Pancreas (tissue), 10 donors: ENCODE measurements around the gene CSNK1E. TPM values are rescaled to one million over a fixed set of nuclear protein-coding genes. Genes with fewer than 3 reads are reported as not detected.

ENCODE experiments used
- ATAC-seq, 4 donors: fragments of 200-7000 bp; cut with Tn5 transposase; one replicate each; pipeline versions ENCODE4 v1.8.0 to v1.9.1; 2020; ENCODE audit warnings: mild to moderate bottlenecking in 4 of 4, moderate library complexity in 4 of 4
- DNase-seq, 6 donors: peaks; one replicate each; pipeline ENCODE4 v3.0.0-alpha.2; 2020
- FAIRE-seq: peaks from 2 replicates; lab custom pipeline; 2012; peaks lifted over from hg19 to GRCh38; lab: Jason Lieb, UNC
- H3K27ac ChIP-seq, 4 donors: fragments of 200-600 bp; sonication (generic); 1 replicate in 3 of 4; 2 replicates in 1 of 4; pipeline versions ENCODE4 v1.5.0 to v1.8.0; 2020
- H3K27me3 ChIP-seq, 4 donors: fragments of 200-600 bp; one replicate each; pipeline ENCODE4 v1.8.0; 2021
- H3K36me3 ChIP-seq, 3 donors: fragments of 200-600 bp; sonication (generic) in 1 of 3; one replicate each; pipeline versions ENCODE4 v1.5.0 to v1.8.0; 2020 to 2021
- H3K4me1 ChIP-seq, 3 donors: fragments of 200-600 bp; one replicate each; pipeline ENCODE4 v1.8.0; 2021
- H3K4me3 ChIP-seq, 4 donors: fragments of 200-600 bp; sonication (generic) in 2 of 4; one replicate each; pipeline versions ENCODE4 v1.5.0 to v1.8.0; 2020 to 2021
- H3K9me3 ChIP-seq, 4 donors: fragments of 200-600 bp; one replicate each; pipeline ENCODE4 v1.8.0; 2021
- WGBS, 2 donors: extraction: QIAGEN DNeasy Blood & Tissue Kit; methylation state at CpG; one replicate each; pipeline ENCODE4 v1.1.7; 2013; 5-methylcytosine and 5-hydroxymethylcytosine counted together
- intact Hi-C, 3 donors: fragments of 100-400 bp; cut with DNase I; formaldehyde crosslinking; loops; one replicate each; pipeline versions ENCODE4 v1.11.1 to v1.14.2; 2022
- polyA plus RNA-seq, 2 donors: library from polyadenylated mRNA; stranded (reverse); fragments of 200-250 nt; gene quantifications; one replicate each; pipeline ENCODE4 v1.2.3, GENCODE V29; 2013
- total RNA-seq, 6 donors: library from RNA; stranded (reverse); fragmentation: NEBNext Ultra II Directional in 4 of 6; extraction: Animal tissue kit (Norgen Biotek cat#: 25700) in 4 of 6; gene quantifications; one replicate each; pipeline versions ENCODE4 v1.2.1 to v1.2.4, GENCODE V29; 2021 to 2023
- TF ChIP-seq, protein P1 (sequence below), 4 donors: fragments of 200-600 bp; sonication (generic) in 3 of 4; IDR thresholded peaks; one replicate each; pipeline versions ENCODE4 v1.5.0 to v1.8.0; 2021; ENCODE audit warnings: antibody characterized with exemption in 4 of 4
- donor health status: healthy with polysubstance abuse.
- donor health status: DM: no; HTN: no; CAD: no; lungs with moderate emphysema.
- donor health status: DM: no; HTN: no; CAD: no.
- donor health status: control.
- donor health status: control.
- donor health status: Bipolar disorder and iron deficiency.
- donor health status: DM: yes; HTN: yes; CAD: no.
- donor health status: DM: no; HTN: no; CAD: no.
- donor health status: DM: no; HTN: no; CAD: no.
- donor health status: DM: yes; HTN: yes; CAD: no.

Gene CSNK1E
- total and polyA plus RNA-seq, 8 donors = 52.7 to 115 (median 61.7) TPM

- no peak overlapping the region for H3K27ac ChIP-seq
- FAIRE-seq (no peak), DNase-seq (no peak), ATAC-seq (no peak)
- intact Hi-C loops = no loop called here
- TF ChIP-seq, protein P1, sequence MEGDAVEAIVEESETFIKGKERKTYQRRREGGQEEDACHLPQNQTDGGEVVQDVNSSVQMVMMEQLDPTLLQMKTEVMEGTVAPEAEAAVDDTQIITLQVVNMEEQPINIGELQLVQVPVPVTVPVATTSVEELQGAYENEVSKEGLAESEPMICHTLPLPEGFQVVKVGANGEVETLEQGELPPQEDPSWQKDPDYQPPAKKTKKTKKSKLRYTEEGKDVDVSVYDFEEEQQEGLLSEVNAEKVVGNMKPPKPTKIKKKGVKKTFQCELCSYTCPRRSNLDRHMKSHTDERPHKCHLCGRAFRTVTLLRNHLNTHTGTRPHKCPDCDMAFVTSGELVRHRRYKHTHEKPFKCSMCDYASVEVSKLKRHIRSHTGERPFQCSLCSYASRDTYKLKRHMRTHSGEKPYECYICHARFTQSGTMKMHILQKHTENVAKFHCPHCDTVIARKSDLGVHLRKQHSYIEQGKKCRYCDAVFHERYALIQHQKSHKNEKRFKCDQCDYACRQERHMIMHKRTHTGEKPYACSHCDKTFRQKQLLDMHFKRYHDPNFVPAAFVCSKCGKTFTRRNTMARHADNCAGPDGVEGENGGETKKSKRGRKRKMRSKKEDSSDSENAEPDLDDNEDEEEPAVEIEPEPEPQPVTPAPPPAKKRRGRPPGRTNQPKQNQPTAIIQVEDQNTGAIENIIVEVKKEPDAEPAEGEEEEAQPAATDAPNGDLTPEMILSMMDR (IDR thresholded peaks at IDR 0.05) = no peak
- H3K4me3 ChIP-seq = no peak overlapping the region
- H3K9me3 ChIP-seq = no peaks in the 10 kb centered on the region
- 80 to 82% methylated on average over 4 of the region's 4 CpGs for WGBS, 2 donors
- no peaks in the 10 kb centered on the region for H3K36me3 ChIP-seq
- peaks cover 0 to 15% (median 12%) of the 10 kb centered on the region in 3 donors for H3K4me1 ChIP-seq
- H3K27me3 ChIP-seq = no peaks in the 10 kb centered on the region
Observed at GRCh38 chr22:38311323-38311620, 6.0 kb downstream of the CSNK1E start.

GRCh38 chr22:38310518-38311322, 6.5 kb downstream of the CSNK1E start:
- no peak overlapping the region for H3K4me3 ChIP-seq
- FAIRE-seq = no peak
- no peaks in the 10 kb centered on the region for H3K36me3 ChIP-seq
- ATAC-seq = no peak
- H3K9me3 ChIP-seq = no peaks in the 10 kb centered on the region
- H3K27ac ChIP-seq = peak overlapping the region in 1 of 4 donors; percentile 4
- no peak for DNase-seq
- WGBS, 2 donors = 79 to 83% methylated on average over 18 of the region's 18 CpGs
- TF ChIP-seq, protein P1 (IDR thresholded peaks at IDR 0.05) = no peak
- no peaks in the 10 kb centered on the region for H3K27me3 ChIP-seq
- H3K4me1 ChIP-seq = peaks cover 5 to 21% (median 13%) of the 10 kb centered on the region in 3 donors
- intact Hi-C loops = no loop called here

DNA sequence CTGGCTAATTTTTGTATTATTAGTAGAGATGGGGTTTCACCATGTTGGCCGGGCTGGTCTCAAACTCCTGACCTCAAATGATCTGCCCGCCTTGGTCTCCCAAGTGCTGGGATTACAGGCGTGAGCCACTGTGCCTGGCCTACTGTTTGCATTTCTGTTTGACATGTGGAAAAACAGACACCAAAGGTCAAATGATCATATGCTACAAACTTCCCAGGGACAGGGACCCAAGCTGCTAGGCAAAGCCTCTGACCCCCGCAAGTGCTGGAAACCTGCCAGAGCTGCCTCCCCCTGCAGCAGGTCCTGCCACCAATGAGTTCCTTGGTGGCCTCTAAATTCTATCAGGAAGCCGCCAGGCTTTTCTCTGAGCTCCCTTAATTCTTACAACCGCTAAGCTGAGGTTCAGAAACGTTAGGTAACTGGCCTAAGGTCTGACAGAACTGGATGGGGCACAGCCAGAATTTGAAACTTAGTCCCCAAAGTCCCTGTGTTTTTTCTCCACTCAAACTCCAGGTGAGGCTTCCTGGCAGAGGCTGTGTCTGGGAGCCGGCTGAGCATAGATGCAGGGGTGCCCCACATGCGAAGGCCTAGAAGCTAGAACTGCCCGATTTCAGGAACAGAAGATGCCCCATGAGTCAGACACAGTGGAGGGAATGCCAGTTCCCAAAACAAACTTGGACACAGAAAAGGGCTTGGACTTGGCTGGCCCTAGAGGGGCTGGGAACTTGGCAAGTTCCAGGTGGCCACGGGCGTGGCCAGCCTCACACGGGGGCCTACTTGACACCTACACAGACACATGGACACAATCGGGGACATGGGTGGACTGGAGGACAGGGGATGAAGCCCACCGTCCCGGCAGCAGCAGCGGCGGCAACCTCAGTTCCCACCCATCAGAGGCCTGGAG, 7.4 kb downstream of the CSNK1E start:
- ATAC-seq = no peak

DNA sequence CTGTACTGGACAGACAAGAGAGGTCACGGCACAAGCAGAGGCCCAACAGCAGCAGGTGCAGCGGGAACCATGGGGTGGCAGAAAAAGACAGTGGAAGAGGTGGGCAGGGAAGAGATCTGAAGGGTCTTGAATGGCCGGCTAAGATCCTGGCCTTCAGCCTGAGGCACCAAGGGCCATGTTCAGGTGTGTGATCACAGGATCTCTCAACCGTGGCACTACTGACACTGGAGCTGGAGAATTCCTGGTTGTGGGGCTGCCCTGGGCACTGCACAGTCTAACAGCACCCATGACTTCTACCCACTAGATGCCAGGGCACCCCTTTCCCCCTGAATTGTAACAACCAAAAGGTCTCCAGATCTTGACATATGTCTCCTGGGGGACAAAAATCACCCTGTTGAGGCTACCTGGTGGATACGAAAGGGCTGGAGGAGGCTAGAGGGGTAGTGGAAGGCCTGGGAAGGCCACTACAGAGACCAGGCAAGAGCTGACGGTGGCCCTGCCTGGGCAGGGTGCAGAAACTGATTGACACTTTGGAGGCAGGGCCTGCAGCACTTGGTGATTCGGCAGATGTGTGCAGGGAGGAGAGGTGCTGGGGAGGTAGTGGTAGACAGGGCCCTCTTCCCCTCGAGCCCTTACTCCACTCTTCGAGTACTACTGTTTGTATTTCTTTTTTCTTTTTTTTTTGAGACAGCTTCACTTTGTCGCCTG, 8.3 kb downstream of the CSNK1E start:
- intact Hi-C loops = no loop called here
- TF ChIP-seq, protein P1 (IDR thresholded peaks at IDR 0.05) = no peak
- FAIRE-seq (no peak), ATAC-seq (no peak), DNase-seq (no peak)
- no peaks in the 10 kb centered on the region for H3K27me3 ChIP-seq
- H3K36me3 ChIP-seq = peaks cover 0 to 3% (median 0%) of the 10 kb centered on the region in 3 donors
- H3K4me1 ChIP-seq = peaks cover 21 to 34% (median 26%) of the 10 kb centered on the region in 3 donors
- no peak overlapping the region for H3K4me3 ChIP-seq
- no peak overlapping the region for H3K27ac ChIP-seq
- no peaks in the 10 kb centered on the region for H3K9me3 ChIP-seq
- 70 to 71% methylated on average over 10 of the region's 10 CpGs for WGBS, 2 donors

More for the DNA sequence above, 7.4 kb downstream of the CSNK1E start:
- H3K27me3 ChIP-seq = no peaks in the 10 kb centered on the region
- intact Hi-C loops = no loop called here
- peak overlapping the region in 1 of 4 donors; percentile 10 for H3K27ac ChIP-seq
- no peak overlapping the region for H3K4me3 ChIP-seq
- no peaks in the 10 kb centered on the region for H3K36me3 ChIP-seq
- TF ChIP-seq, protein P1 (IDR thresholded peaks at IDR 0.05) = no peak
- whole genome bisulfite sequencing, 2 donors = 55 to 57% methylated on average over 18 of the region's 18 CpGs
- H3K9me3 ChIP-seq = no peaks in the 10 kb centered on the region
- peaks cover 13 to 29% (median 20%) of the 10 kb centered on the region in 3 donors for H3K4me1 ChIP-seq
- DNase-seq (no peak), FAIRE-seq (no peak)
